GM23338 (cell line): ENCODE measurements around the gene SSNA1. TPM values are rescaled to one million over a fixed set of nuclear protein-coding genes. Genes with fewer than 3 reads are reported as not detected.
A peak's percentile ranks its signal among the peaks of the same experiment; 100 is the strongest.

Experiments used
- ATAC-seq: fragments of 200-7000 bp; cut with Tn5 transposase; 3 replicates; pipeline ENCODE4 v1.9.1; 2020
- DNase-seq: peaks from one replicate; pipeline ENCODE4 v3.0.0-alpha.2; 2015; ENCODE audit warnings: low spot score
- H2AFZ ChIP-seq: fragments of 200-600 bp; sonication (generic); 2 replicates; pipeline ENCODE4 v1.8.0; 2016; ENCODE audit warnings: antibody characterized with exemption, mild to moderate bottlenecking, moderate library complexity
- H3F3A ChIP-seq: fragments of 200-600 bp; sonication (generic); replicated peaks from 2 replicates; pipeline ENCODE4 v1.8.0; 2017; ENCODE audit warnings: antibody characterized with exemption, mixed run types, low read depth
- H3K27ac ChIP-seq: fragments of 200-600 bp; sonication (generic); 2 replicates; pipeline ENCODE4 v1.6.1; 2016; ENCODE audit warnings: low read depth
- H3K27me3 ChIP-seq: fragments of 200-600 bp; sonication (generic); 2 replicates; pipeline ENCODE4 v1.8.0; 2016; ENCODE audit warnings: mild to moderate bottlenecking, mixed run types, moderate library complexity; ENCODE audit not compliant: insufficient read depth
- H3K36me3 ChIP-seq: fragments of 200-600 bp; sonication (generic); 2 replicates; pipeline ENCODE4 v1.8.0; 2016; ENCODE audit warnings: mild to moderate bottlenecking; ENCODE audit not compliant: insufficient read depth
- H3K4me1 ChIP-seq: fragments of 200-600 bp; sonication (generic); 2 replicates; pipeline ENCODE4 v1.8.0; 2016; ENCODE audit warnings: mild to moderate bottlenecking, moderate library complexity; ENCODE audit not compliant: insufficient read depth
- H3K4me2 ChIP-seq: fragments of 200-600 bp; sonication (generic); 2 replicates; pipeline ENCODE4 v1.7.1; 2017; ENCODE audit warnings: mixed run types
- H3K4me3 ChIP-seq: fragments of 200-600 bp; sonication (generic); 2 replicates; pipeline ENCODE4 v1.6.1; 2016; ENCODE audit warnings: mixed run types
- H3K79me2 ChIP-seq: fragments of 200-600 bp; sonication (generic); replicated peaks from 2 replicates; pipeline ENCODE4 v1.8.0; 2017; ENCODE audit warnings: mild to moderate bottlenecking; ENCODE audit not compliant: insufficient read depth
- H3K9me2 ChIP-seq: fragments of 200-600 bp; sonication (generic); 2 replicates; pipeline ENCODE4 v1.8.0; 2017; ENCODE audit not compliant: insufficient read depth
- H4K20me1 ChIP-seq: fragments of 200-600 bp; sonication (generic); replicated peaks from 2 replicates; pipeline ENCODE4 v1.8.0; 2017; ENCODE audit warnings: mild to moderate bottlenecking; ENCODE audit not compliant: insufficient read depth
- H3K27ac Mint-ChIP-seq: 2 replicates; pipeline ENCODE4 v1.8.0; 2020; ENCODE audit warnings: inconsistent platforms, mild to moderate bottlenecking, moderate library complexity, mixed read lengths
- H3K27me3 Mint-ChIP-seq: 3 replicates; pipeline ENCODE4 v1.8.0; 2022; ENCODE audit warnings: low read depth, mild to moderate bottlenecking, moderate library complexity, mixed read lengths, inconsistent platforms; ENCODE audit not compliant: insufficient read depth, poor library complexity
- H3K36me3 Mint-ChIP-seq: 3 replicates; pipeline ENCODE4 v1.8.0; 2021; ENCODE audit warnings: low read depth, mild to moderate bottlenecking, inconsistent platforms, moderate library complexity, mixed read lengths
- H3K4me1 Mint-ChIP-seq: 3 replicates; pipeline ENCODE4 v1.8.0; 2020; ENCODE audit warnings: mild to moderate bottlenecking, inconsistent platforms, mixed read lengths
- H3K4me3 Mint-ChIP-seq: 3 replicates; pipeline ENCODE4 v1.8.0; 2021; ENCODE audit warnings: moderate library complexity, mild to moderate bottlenecking, inconsistent platforms, mixed read lengths
- H3K9me3 Mint-ChIP-seq: 3 replicates; pipeline ENCODE4 v1.8.0; 2020; ENCODE audit warnings: moderate library complexity, mild to moderate bottlenecking, inconsistent platforms, mixed read lengths
- CREB1 ChIP-seq: fragments of 250-450 bp; sonication (Bioruptor Pico); IDR thresholded peaks from 2 replicates; pipeline ENCODE4 v1.5.0; 2020; ENCODE audit warnings: low read depth, mild to moderate bottlenecking, moderate library complexity
- EZH2 ChIP-seq: fragments of 200-600 bp; sonication (generic); IDR thresholded peaks from one replicate; pipeline ENCODE4 v1.8.0; 2017; ENCODE audit warnings: antibody characterized with exemption, mild to moderate bottlenecking, low read depth; ENCODE audit not compliant: unreplicated experiment
- JUNB ChIP-seq: IDR thresholded peaks from one replicate; pipeline ENCODE4 v1.6.1; 2016; ENCODE audit warnings: antibody characterized with exemption; ENCODE audit not compliant: unreplicated experiment
- STAT1 ChIP-seq: IDR thresholded peaks from one replicate; pipeline ENCODE4 v1.6.1; 2016; ENCODE audit warnings: antibody characterized with exemption; ENCODE audit not compliant: unreplicated experiment
- ZNF114 ChIP-seq: fragments of 250-450 bp; sonication (Bioruptor Pico); IDR thresholded peaks from 2 replicates; pipeline ENCODE4 v1.5.0; 2020; ENCODE audit warnings: mild to moderate bottlenecking, moderate library complexity
- ZNF462 ChIP-seq: fragments of 250-450 bp; sonication (Bioruptor Pico); IDR thresholded peaks from 2 replicates; pipeline ENCODE4 v1.5.0; 2020; ENCODE audit warnings: mild to moderate bottlenecking, moderate library complexity
- polyA plus RNA-seq: library from polyadenylated mRNA; unstranded; fragments of >200 nt; fragmentation: Nextera tagmentation; extraction: Ambion mirVana; gene quantifications from 2 replicates; pipeline ENCODE4 v1.2.1, GENCODE V29; 2016
- total RNA-seq: library from RNA; depleted of rRNA; stranded (reverse); fragments of >200 nt; shearing (Covaris generic); gene quantifications from 2 replicates; pipeline ENCODE4 v1.2.3, GENCODE V29; 2014

The SSNA1 gene
- total and polyA plus RNA-seq, 2 experiments from 2014 or later, result 132 to 154 TPM

GRCh38 chr9:137199411-137200121 lies 11.1 kb downstream of the SSNA1 start:
- no peak for ATAC-seq
- Histone ChIP-seq H3K27me3 (no peaks in the 10 kb centered on the region), H2AFZ (no peak overlapping the region), H3K79me2 (peaks cover 69% of the 10 kb centered on the region), H3F3A (peaks cover 15% of the 10 kb centered on the region; the same call in 1 of the 2 replicates), H3K9me2 (no peaks in the 10 kb centered on the region), H3K4me1 (peaks cover 19% of the 10 kb centered on the region), H4K20me1 (peaks cover 7% of the 10 kb centered on the region), H3K4me3 (peak overlapping the region; percentile 55), H3K36me3 (no peaks in the 10 kb centered on the region), H3K27ac (no peak overlapping the region), H3K4me2 (peak overlapping the region; percentile 87)
- Mint-ChIP-seq H3K27ac (no peak overlapping the region), H3K4me1 (peaks cover 32% of the 10 kb centered on the region), H3K36me3 (no peaks in the 10 kb centered on the region; the same call in 2 of the 3 replicates), H3K4me3 (peak overlapping the region; percentile 82), H3K9me3 (no peaks in the 10 kb centered on the region; the same call in 2 of the 3 replicates), H3K27me3 (peaks cover 8% of the 10 kb centered on the region)
- TF ChIP-seq JUNB, result no peak
- TF ChIP-seq ZNF462 (CRISPR knock-in tag), result no peak
- no peak for TF ChIP-seq ZNF114 (CRISPR knock-in tag)
- no peak for TF ChIP-seq CREB1 (CRISPR knock-in tag)
- no peak for TF ChIP-seq EZH2
- TF ChIP-seq STAT1, result no peak
- DNase-seq, result peak; percentile 47
